Measurements from ENCODE around the gene PIANP. TPM values are rescaled to one million over a fixed set of nuclear protein-coding genes. Genes with fewer than 3 reads are reported as not detected.
"Not testable (repeated sequence)": the region's sequence is repeated elsewhere in the genome, so short reads cannot be mapped to it uniquely, and the experiment has no call there.

PIANP gene, protein sequence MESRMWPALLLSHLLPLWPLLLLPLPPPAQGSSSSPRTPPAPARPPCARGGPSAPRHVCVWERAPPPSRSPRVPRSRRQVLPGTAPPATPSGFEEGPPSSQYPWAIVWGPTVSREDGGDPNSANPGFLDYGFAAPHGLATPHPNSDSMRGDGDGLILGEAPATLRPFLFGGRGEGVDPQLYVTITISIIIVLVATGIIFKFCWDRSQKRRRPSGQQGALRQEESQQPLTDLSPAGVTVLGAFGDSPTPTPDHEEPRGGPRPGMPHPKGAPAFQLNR
- 0.20 TPM for total RNA-seq
- long read RNA-seq, partial matches to known transcripts = 0 of 1 reads
- long read RNA-seq, other reads (novel, unspliced or antisense) = 1 of 1 reads

DNA sequence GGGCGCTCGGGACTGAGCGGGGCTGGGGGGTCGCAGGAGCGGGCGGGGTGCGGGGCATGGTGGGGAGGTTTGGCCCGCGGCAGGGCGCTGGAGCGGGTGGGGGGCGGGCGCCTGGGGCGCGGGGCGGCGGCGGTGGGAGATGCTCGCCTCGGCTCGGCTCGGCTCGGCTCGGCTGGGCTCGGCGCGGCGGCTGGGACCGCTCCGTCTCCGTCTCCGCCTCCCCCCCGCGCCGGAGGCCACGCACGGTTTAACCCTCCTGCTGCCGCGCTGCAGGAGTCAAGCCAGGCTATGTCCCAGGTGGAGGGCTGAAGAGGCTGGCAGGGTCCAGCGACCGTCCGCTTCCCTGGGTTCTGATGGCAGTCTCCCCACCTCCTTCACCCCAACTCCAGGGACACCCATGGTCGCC is at the start of gene PIANP:
TSS of gene PIANP (minus strand) at position 170 of the 406 bp plus-strand sequence. CDS start 2,754 bp downstream, outside the sequence.
- H3K4me3 ChIP-seq = peak within 1 kb of the TSS; percentile 25
- H3K36me3 ChIP-seq = no peaks in the 10 kb centered on the region
- peaks cover 73% of the 10 kb centered on the region for H3K27me3 ChIP-seq
- intact Hi-C loops (cut with DNase I) = no loop called here
- peaks cover 11% of the 10 kb centered on the region for H3K4me1 ChIP-seq
- TF ChIP-seq, protein P1, sequence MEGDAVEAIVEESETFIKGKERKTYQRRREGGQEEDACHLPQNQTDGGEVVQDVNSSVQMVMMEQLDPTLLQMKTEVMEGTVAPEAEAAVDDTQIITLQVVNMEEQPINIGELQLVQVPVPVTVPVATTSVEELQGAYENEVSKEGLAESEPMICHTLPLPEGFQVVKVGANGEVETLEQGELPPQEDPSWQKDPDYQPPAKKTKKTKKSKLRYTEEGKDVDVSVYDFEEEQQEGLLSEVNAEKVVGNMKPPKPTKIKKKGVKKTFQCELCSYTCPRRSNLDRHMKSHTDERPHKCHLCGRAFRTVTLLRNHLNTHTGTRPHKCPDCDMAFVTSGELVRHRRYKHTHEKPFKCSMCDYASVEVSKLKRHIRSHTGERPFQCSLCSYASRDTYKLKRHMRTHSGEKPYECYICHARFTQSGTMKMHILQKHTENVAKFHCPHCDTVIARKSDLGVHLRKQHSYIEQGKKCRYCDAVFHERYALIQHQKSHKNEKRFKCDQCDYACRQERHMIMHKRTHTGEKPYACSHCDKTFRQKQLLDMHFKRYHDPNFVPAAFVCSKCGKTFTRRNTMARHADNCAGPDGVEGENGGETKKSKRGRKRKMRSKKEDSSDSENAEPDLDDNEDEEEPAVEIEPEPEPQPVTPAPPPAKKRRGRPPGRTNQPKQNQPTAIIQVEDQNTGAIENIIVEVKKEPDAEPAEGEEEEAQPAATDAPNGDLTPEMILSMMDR (IDR thresholded peaks at IDR 0.05) = no peak
- no peak within 1 kb of the TSS for H3K27ac ChIP-seq
- DNase-seq (peak; percentile 73), ATAC-seq (peak; percentile 70)
- no peaks in the 10 kb centered on the region for H3K9me3 ChIP-seq

DNA sequence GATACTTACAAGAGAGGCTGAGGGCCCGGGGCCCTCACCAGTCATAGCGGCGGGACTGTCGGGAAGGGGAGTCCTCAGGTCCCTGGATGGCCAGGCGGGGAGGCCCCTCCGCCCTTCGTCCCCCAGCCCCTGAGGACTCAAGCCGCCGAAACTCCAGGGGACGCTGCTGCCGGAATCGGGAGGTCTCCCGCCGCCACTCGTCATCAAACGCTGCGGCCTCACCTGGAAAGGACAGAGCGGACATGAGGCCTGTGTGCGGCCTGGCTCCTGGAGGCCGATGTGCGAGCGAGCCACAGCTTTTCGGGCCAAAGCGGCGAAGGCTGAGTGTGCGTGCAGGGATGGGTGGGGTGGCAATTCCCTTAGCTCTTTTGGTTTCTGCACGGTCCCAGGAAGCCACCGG is 48.1 kb upstream of the PIANP start:
- no peak for DNase-seq
- peaks cover 56% of the 10 kb centered on the region for H3K36me3 ChIP-seq
- TF ChIP-seq, protein P1 (IDR thresholded peaks at IDR 0.05) = no peak

DNA sequence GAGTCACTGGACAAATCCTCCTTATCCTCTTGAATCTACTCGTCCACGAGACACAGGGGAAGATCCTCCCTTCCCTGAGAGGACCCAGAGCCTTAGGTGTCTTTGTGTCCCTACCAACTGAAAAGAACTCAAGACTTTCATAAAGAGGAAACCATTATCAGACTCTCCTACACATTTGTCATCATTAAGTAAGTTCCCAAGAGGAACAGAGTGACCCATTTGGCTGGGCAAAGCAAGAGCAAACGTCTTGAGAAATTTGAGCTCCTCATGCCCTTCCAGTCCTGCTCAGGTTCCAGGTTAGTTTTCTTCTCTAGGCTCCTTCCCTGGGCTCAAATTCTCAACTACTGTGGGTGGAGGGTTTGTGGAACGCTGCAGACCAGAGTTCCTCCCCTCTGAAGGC is 46.6 kb upstream of the PIANP start:
- ATAC-seq = no peak
- Histone ChIP-seq H3K4me1 (peaks cover 10% of the 10 kb centered on the region), H3K27me3 (no peaks in the 10 kb centered on the region), H3K36me3 (peaks cover 56% of the 10 kb centered on the region), H3K27ac (no peak overlapping the region), H3K9me3 (no peaks in the 10 kb centered on the region), H3K4me3 (no peak overlapping the region)
- TF ChIP-seq, protein P1 (IDR thresholded peaks at IDR 0.05) = no peak
- no peak for DNase-seq
- intact Hi-C loops (cut with DNase I) = no loop called here

More for the DNA sequence above, 48.1 kb upstream of the PIANP start:
- Histone ChIP-seq H3K4me3 (no peak overlapping the region), H3K27ac (no peak overlapping the region), H3K4me1 (peaks cover 13% of the 10 kb centered on the region), H3K27me3 (no peaks in the 10 kb centered on the region), H3K9me3 (no peaks in the 10 kb centered on the region)
- intact Hi-C loops (cut with DNase I) = no loop called here
- ATAC-seq = no peak

- Histone ChIP-seq H3K4me1 (peaks cover 4% of the 10 kb centered on the region), H3K9me3 (no peaks in the 10 kb centered on the region), H3K27ac (peak overlapping the region; percentile 51), H3K27me3 (no peaks in the 10 kb centered on the region), H3K4me3 (no peak overlapping the region), H3K36me3 (peaks cover 46% of the 10 kb centered on the region)
- peak; percentile 83 for ATAC-seq
- no peak for DNase-seq
- intact Hi-C loops (cut with DNase I) = no loop called here
- TF ChIP-seq, protein P1 (IDR thresholded peaks at IDR 0.05) = no peak
Measured at GRCh38 chr12:6745741-6746525, 45.3 kb upstream of the PIANP start.

DNA sequence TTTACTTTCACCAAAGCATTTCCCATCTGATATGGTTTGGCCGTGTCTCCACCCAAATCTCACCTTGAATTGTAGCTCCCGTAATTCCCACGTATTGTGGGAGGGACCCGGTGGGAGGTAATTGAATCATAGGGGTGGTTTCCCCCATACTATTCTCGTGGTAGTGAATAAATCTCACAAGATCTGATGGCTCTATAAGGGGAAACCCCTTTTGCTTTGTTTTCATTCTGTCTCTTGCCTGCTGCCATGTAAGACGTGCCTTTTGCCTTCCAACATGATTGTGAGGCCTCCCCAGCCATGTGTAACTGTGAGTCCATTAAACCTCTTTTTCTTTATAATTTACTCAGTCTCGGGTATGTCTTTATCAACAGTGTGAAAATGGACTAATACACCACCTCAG is 42.7 kb upstream of the PIANP start:
- H3K9me3 ChIP-seq; DNase-seq; H3K4me1 ChIP-seq; ATAC-seq; H3K4me3 ChIP-seq; intact Hi-C loops (cut with DNase I); H3K27me3 ChIP-seq; H3K27ac ChIP-seq: not testable (repeated sequence)
- H3K36me3 ChIP-seq = peaks cover 19% of the 10 kb centered on the region

GRCh38 chr12:6742834-6743233 is 42.2 kb upstream of the PIANP start:
- Histone ChIP-seq H3K4me3 (no peak overlapping the region), H3K36me3 (peaks cover 15% of the 10 kb centered on the region), H3K27me3 (no peaks in the 10 kb centered on the region), H3K27ac (no peak overlapping the region), H3K4me1 (peaks cover 4% of the 10 kb centered on the region), H3K9me3 (no peaks in the 10 kb centered on the region)
- intact Hi-C loops (cut with DNase I) = no loop called here
- DNase-seq = no peak
- ATAC-seq = no peak
- TF ChIP-seq, protein P1 (IDR thresholded peaks at IDR 0.05) = no peak

DNA sequence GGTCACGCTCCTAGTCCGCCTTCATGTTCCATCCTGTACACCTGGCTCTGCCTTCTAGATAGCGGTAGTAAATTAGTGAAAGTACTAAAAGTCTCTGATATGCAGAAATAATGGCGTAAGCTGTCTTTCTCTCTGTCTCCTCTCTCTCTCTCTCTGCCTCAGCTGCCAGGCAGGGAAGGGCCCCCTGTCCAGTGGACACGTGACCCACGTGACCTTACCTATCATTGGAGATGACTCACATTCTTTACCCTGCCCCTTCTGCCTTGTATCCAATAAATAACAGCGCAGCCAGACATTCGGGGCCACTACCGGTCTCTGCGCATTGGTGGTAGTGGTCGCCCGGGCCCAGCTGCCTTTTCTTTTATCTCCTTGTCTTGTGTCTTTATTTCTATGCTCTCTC is 41.5 kb upstream of the PIANP start:
- intact Hi-C loops (cut with DNase I); ATAC-seq; H3K27me3 ChIP-seq: not testable (repeated sequence)

More for the DNA sequence above, 41.5 kb upstream of the PIANP start:
- not testable (repeated sequence) for DNase-seq, H3K9me3 ChIP-seq, H3K4me1 ChIP-seq, H3K36me3 ChIP-seq, H3K27ac ChIP-seq, H3K4me3 ChIP-seq
